HG03025 (cell line): Measurements from ENCODE around the gene ALOXE3.

Experiments
- ATAC-seq: cut with Tn5 transposase; IDR thresholded peaks from one replicate; pipeline ENCODE4 v1.9.1; 2021; ENCODE audit warnings: mild to moderate bottlenecking, moderate library complexity; ENCODE audit not compliant: unreplicated experiment, low FRiP score

Gene ALOXE3

DNA sequence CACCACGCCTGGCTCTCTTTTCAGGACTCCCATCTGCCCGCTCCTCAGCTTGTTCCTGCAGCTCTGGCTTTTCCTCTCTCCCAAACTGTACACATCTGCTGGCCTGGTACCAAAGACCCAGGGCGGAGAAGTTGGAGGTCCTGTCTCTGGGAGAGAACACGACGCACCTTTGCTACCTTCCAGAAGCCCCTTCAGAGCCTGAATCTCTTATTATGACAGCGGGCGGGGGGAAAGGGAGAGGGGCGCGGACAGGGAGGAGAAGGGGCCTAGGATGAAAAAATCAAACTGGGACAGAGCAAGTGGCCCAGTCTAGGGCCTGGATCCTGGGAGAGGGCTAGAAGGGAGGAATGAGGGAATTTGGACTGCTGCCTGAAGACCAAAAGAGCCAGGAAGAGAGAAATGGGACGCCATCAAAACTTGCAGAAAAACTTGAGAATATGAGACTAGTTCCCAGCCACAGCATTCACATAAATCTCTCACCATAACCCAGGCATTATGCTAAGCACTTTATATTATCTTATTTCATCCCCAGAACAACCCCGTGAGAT, 36.4 kb upstream of the ALOXE3 start:
- ATAC-seq = no peak

DNA sequence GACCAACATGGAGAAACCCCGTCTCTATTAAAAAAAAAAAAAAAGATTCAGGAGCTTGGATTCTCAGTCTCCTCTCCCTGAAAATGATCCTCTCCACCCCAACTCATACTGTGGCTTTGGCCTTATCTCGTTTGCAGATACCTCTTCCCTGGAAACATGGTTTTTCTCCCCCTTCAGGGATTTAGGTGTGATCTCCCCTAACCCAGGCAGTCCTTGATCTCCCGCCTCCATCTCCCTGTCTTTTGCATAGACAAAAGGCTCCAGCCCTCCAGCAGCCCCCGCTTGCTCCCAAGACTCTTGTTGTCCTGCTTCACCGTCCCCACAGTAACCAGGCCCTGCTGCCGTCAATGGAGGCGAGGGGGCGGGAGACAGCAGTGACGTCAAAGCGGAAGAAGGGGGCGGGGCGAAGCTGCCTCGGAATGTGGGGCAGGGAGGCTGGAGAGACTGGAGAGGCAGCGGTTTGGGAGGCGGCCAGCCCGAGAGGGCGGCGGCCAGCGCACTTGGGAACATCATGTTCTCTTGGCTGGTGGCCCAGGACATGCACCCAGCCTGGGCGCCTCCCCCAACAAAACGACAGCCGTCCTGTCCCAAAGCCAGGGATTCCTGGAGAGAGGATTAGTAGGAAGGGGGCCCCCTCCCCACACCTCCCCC, 35.8 kb upstream of the ALOXE3 start:
- ATAC-seq = no peak

DNA sequence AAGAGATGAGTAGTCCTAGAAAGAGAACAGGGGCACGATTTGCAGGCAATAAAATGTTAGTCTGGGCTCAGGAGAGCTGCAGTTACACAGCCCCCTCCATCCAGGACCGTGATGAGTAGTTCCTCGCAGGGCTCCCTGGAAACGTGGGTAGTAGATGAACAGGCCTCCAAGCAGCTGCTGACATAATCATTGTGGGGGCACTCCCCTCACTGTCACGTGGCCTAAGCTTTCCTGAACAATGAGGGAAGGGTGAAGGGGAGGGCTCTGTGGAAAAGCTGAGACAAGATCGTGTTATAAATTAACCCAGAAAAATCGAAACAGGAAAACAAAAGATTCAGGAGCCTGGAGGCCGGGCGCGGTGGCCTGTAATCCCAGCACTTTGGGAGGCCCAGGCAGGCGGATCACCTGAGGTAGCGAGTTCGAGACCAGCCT, 35.2 kb upstream of the ALOXE3 start:
- ATAC-seq = no peak

DNA sequence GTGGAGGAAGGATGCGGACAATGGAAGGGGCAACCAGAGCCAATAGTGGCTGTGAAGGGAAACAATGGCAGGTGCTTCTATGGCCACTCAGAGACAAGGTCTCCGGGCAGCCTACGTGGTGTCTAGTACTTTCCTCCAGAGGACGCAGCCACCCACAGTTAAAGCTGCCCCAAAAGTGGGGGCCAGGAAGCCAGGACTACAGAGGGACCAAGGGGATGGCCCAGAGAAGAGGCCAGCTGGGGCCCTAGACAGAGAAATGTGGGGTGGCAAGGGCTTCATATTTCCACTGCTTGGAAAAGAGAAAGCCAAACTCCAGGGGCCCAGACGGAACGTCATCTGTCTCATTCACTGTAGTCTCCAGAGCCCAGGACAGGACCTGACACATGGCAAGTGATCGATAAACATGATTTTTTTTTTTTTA, 34.7 kb upstream of the ALOXE3 start:
- no peak for ATAC-seq

DNA sequence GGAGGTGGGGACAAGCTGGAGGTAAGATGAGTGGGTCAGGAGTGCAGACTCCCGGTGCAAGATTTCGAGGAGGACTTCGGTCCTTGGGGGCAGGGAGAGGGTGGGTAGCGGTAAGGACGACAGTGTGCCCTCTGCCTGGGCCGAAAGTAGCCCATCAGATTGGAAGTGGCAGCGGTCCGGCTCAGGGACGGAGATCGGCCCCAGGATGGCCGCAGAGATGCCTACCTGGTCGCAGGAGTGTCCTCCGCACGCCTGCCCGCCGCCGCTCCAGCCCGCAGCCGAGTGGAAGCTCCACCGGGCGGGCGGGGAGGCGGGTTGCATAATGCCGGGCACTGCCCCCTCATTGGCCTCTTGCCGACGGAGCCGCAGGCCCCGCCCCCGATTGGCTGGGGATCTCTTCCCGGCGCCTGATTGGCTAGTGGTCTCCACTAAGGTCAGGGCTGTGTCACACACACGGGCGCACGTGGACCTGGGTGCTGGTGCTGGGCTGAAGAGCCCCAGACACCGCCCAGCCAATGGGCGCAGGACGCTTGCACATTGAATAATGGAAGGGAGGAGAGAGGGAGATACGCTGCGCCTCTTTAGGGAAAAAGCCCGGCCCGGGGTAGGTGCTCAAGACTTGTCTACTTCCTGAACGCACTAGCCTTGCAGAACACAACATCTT, 33.9 kb upstream of the ALOXE3 start, which contains the start of gene PER1:
PER1 (minus strand) TSS at position 293 of the 664 bp plus-strand sequence. CDS start 1,698 bp downstream, outside the sequence.
- ATAC-seq = no peak

DNA sequence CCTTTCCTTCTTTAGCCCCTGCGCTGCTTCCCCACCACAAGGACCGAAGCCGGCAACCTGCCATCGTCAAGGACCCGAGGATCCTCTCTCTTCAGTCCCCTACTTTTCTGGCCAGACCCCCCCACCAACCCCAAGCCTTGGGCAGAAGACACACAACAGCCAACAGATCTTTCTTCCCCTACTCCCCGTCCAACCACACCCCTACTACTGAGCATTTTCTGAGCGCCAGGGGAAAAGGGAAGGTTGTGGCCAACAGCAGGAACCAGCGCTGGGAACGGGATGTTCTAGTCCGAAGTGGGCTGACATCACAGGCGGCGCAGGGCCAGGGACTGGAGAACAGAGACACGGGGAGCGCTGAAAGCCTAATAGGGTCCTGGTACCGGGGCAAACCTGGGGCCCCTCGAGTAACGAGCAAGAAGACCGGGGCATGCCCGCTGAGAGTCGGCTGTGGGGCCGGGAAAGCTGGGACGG, 33.4 kb upstream of the ALOXE3 start:
- no peak for ATAC-seq

DNA sequence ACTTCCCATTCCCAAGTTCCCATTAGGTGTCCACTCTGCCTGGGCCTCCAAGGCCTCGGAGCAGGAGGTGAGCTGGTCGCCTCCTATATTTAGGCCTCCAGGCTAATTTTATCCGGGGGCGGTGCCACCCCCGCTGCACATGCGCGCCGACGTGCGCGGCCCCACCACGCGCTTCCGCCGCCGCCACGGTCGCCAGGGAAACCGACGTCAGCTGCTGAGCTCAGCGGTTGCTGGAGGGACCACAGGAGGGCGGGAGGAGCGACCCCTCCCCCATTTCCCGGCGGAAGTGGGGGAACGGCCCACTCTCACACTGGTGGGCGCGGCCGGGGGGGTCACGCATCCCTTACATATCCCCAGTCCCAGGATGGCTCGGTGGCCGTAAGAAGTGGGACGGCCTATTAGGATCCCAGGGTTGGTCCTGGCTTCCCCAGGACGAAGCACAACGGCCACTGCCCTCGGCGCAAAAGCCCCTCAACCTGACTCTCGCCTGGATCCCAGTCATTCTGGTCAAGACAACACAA, 32.9 kb upstream of the ALOXE3 start:
- no peak for ATAC-seq

DNA sequence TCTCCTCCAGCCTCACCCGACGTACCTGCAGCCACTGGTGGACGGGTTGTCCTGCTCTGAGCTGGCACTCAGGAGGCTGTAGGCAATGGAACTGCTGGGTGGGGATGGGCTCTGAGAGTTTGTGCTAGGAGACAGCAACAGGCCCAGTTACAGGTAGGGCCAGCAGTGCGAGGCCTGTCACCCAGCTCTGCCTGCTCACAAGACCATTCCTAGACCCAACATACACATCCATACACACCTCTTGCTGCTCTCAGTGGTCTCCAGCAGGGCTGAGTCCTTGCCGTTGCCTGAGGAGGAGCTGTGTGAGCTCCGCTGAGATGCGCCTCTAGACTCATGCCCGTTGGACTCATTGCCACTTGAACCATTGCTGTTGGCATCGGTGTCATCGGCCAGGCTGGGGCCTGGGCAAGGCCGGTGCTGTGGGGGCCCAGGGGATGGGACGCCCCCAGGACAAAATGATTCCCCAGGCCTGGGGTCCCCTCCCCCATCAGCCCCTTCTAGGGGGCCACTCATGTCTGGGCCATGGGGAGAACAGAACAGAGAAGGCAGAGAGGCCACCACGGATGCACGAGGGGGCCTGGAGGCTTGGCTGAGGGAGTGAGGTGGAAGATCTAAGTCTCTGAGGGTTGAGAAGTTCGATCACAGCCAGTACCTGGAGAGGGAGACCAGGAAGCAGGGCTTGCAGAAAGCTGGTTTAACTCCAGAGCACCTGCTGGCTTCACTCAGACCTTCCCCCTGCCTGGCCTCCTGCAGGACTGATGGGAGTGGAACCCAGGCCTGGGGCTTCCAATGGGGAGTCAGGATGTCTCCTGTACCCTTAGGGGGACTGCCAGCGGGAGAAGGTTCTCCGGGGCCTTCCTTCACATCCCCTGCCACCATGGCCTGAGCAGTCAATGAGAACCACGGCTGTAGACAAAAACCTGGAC, 32.1 kb upstream of the ALOXE3 start:
- no peak for ATAC-seq

DNA sequence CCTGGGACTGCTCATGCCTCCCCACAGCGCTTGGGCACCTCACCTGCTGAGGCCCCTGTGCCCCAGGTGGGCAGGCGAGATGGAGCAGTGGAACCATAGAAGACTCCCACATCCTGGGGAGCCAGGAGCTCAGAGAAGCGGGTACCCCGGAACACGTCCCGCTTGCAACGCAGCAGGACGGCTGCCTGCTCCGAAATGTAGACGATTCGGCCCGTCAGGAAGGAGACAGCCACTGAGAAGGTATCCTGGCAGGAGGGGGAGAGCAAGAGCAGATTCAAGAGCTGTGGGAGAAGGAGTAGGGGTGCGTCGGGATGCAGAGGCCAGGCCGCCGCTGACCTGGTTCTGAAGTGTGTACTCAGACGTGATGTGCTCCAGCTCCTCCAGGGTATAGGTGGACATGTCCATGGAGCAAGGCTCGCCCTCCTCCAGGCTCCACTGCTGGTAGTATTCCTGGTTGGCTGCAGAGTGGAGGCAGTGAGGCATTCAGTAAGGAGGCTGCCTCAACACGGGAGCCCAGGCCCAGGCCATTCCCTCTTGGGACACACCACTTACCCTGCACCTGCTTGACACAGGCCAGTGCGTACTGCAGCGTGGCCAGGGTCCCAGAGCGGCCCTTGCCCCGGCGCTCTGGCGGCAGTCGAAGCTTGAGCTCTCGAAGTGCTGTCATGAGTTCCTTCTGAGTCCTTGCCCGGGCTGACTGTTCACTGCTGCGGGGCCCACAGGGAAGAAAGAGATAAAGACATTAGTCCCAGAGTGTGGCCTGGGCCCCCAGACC, 31.3 kb upstream of the ALOXE3 start:
- ATAC-seq = no peak

DNA sequence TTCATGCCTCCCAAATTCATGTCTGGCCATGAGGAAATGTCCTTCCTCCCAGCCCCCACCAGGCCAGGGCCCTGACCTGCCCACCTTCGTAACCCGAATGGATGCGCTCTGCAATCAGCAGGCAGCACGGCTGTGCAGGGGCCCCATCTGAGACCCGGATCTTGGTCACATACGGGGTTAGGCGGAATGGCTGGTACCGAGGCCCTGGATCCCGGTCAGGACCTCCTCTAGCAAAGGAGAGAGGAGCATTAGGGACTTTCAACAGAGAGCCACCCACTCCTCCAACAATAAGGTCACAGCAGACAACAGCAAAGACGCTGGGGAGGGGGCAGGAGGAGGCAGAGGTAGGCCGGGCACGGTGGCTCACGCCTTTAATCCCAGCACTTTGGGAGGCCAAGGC, 30.2 kb upstream of the ALOXE3 start:
- no peak for ATAC-seq

DNA sequence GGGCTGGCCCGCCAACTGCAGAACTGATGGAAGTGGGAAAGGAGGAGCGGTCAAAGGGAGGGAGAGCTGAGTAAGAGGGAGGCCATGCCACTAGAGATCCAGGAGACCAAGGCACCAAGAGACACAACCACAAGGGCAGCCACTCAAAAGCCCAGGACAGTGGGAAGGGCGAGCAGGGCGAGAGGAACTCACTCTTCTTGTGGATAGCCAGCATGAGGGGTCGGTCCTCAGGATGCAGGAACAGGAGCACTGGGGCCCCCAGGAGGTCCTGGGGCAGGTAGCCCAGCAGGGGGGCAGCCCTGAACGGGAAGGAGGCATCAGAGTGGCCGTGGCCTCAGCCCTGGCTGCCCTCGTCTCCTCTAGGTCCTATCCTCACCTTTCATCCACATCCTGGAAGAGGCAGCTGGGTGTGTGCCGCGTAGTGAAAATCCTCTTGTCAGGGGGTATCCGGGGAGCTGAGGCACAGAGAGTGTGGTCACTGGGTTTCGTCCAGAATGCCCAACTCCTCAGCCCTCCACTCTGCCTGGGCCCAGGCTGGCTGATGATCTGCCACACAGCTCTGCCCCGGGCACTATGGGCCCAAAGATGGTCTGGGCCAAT, 29.6 kb upstream of the ALOXE3 start:
- no peak for ATAC-seq

DNA sequence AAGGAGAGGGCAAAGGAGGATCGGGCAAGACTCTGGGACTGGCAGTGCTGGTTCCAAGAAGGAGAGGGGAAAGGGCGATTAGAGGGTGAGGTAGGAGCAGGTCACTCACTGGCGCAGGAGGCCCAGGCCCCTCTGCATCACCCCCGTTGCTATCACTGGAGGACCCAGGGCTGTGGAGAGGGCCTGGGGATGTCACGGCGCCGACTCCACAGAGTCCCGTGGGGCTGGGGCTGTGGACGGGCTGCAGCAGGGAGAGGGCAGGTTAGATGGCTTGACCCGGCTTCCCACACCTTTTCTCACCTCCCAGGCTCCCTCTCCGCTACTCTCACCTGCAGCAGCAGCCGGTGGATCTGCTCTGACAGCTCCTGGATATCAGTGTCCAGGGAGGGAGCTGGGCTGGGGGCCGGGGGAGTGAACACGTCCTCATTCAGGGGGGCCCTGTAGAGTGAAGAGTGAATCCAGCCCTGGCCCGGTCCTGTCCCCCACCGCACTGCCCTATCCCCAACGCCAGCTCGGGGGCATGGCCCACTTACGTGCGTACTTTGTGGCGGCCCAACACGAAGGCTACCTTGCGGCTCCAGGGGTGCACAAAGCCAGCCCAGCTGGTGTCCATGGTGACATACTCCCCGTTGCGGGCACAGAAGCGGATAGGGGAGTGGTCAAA, 29.0 kb upstream of the ALOXE3 start:
- no peak for ATAC-seq

DNA sequence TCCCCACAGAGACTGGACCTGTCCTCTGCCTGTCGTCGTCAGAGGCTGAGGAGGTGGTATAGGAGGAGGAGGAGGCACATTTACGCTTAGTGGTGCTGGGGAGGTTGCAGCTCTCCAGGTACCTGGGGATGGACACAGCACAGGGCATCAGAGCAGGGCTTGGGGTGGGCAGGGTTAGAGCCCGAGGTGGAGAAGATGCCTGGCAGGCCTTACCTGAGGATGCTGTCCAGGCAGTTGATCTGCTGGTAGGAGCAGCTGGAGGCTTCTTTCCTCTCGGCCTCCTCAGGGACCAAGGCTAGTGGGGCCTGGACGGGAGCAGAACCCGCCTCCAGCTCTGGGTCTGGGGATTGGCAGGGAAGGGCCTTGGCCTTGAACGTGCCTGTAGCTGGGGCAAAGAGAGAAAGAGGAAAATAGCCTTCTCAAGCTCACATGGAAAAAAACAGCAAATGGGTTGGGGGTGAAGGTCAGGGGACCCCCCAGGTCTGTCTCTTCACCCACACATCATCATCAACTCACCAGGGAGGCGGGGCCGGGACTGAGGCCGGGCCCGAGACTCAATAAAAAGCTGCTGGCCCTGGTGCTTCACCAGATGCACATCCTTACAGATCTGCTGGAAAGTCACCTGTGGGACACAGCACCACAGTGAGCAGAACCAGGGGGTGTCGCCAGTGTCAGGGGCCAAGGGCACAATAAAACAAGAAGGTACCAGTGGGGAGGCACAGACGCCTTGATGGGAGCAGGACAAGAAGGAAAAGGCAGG, 28.2 kb upstream of the ALOXE3 start:
- ATAC-seq = no peak

DNA sequence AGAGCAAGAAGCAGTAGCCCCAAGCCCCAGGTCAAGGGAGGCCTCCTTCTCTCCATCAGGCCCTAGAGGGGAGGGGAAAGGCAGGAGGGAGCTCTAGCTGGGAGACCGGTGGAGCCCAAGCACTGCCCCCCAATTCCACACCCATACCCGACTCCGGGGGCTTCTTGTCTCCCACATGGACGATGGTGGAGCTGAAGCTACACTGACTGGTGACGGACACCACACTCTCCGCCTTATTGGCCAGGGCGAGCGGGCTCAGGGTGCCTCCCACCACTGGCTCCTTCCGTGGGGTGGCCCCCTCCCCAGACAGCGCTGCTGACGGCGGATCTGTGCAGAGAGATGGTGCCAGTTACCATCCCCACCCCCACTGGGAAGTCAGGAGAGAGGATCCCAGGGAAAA, 27.5 kb upstream of the ALOXE3 start:
- ATAC-seq = no peak

DNA sequence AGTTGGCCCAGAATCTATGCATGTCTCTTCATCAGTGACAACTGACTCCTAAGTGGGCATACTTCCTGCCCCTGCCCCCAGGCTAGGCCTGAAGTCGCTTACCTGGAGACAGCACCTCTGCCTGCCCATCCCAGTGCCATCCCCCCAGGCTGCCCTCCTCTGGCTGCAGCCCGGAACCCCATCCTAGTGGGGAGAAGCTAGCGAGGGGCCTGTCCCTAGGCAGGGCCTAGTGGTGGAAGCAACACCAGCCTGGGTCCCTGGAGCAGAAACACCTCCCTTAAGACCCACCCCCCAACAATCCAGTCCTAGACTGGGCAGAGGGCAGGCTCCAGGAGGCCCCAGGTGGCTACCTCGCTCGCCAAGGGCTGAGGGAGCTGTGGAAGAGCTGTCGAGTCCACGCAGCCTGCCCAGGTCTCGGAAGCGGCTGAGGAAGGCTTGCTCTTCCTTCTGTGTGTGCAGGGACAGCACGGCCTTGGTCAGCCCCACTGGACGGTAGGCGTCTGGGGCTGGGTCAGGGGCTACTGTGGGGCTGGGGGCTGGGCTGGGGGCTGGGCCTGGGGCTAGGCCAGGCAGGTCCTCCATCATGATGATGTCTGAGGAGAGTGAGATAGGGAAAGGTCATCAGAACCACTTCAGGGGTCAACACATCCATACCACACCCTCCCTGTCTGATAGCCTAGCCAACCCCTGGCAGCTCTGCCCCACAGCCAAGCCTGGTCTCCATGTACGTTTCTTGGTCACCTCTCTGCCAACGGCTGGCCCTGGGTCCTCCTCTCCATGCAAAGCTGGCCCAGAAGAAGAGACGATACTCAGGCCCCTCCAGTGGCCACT, 26.3 kb upstream of the ALOXE3 start:
- ATAC-seq = no peak

DNA sequence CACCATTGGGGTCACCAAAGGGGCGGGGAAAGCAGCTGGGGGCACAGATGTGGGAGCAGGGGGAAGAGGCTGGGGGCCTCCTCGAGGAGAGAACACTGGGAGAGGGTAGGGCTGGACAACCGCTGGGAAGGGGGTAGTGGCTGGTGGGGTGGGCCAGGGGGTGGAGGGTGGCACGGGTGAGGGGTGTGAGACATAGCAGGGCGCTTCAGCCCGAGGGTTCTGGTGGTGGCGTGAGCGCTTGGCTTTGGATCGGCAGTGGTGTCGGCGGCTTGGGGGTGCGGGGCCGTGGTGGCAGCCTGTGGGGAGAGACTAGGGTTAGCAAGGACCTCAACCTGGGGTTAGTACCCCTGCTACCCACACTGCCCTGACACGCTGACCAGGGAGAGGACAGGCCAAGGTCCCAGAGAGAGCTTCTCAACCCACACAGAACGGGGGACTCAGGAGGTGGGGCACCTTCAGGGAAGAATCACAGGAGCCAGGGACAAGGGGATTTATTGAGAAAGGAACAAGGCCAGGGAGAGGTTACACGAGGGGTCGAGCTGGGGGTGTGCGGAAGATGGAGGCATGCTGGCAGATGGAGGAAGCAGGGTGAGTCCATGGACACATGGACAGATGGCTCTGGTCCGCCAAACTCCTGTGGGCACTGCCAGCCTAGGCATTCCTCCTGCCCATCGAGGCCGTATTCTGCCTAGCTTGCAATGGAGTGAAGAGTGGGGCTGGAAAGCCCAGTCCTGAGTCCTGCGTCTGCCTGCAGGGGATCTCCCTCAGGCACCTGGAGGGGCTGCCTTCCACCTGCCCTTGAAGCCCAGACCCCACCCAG, 25.5 kb upstream of the ALOXE3 start:
- no peak for ATAC-seq
